ENCODE data around the gene POLR2H. TPM values are rescaled to one million over a fixed set of nuclear protein-coding genes. Genes with fewer than 3 reads are reported as not detected.

POLR2H gene
- total RNA-seq, 4 donors from 2014 or later = 65.1 to 181 (median 95.3) TPM

DNA sequence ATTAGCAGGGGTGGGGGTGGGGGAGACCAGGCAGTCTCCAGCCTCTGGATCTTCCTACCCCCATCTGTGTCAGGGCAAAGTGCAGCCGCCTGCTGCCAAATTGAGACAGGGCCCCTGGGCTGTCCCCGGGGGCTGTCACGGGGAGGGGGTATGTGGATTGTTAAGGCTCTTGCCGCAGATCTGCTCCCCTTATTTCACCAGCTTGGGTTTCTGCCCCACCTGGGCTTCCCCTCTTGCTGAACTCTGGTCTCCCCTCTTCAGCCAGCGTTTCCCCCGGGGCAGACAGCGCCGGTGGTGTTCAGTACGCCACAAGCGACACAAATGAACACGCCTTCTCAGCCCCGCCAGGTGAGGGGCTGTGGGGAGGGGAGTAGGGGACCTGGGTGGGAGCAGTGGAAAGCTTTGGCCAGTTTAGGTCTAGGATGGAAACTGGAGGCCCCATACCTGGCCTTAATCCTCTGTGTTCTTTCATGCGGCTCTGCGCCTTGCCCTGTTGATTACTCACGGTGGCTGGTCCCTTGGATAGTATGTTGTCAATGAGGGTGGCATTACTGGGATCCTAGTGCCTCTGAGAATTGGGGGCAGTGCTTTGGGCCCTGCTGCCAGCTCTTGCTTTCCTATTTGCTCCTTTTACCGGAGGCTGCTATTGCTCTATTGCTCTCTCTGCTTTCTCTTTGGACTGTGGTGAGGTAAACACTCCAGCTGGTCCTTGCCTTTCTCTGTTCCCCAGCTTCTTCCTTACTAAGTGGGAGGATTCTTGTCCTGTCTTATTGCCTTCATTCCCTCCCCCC lies 45.4 kb upstream of the POLR2H start:
- no peak for DNase-seq (ENCODE audit: low spot score in 2 of 2)
- Histone ChIP-seq H3K4me3 (peak overlapping the region; percentile 48 to 98 (median 88)), H3K27ac (peak overlapping the region; percentile 84 to 99 (median 97)), H3K4me1 (peaks cover 0 to 62% (median 41%) of the 10 kb centered on the region in 4 donors), H3K27me3 (no peaks in the 10 kb centered on the region), H3K36me3 (peaks cover 2 to 30% (median 7%) of the 10 kb centered on the region in 3 donors), H3K9me3 (no peaks in the 10 kb centered on the region)
- WGBS, 2 donors = 34 to 42% methylated on average over 16 of the region's 16 CpGs
- TF ChIP-seq POLR2A (IDR thresholded peaks at IDR 0.05) = no peak
- TF ChIP-seq, protein P1, sequence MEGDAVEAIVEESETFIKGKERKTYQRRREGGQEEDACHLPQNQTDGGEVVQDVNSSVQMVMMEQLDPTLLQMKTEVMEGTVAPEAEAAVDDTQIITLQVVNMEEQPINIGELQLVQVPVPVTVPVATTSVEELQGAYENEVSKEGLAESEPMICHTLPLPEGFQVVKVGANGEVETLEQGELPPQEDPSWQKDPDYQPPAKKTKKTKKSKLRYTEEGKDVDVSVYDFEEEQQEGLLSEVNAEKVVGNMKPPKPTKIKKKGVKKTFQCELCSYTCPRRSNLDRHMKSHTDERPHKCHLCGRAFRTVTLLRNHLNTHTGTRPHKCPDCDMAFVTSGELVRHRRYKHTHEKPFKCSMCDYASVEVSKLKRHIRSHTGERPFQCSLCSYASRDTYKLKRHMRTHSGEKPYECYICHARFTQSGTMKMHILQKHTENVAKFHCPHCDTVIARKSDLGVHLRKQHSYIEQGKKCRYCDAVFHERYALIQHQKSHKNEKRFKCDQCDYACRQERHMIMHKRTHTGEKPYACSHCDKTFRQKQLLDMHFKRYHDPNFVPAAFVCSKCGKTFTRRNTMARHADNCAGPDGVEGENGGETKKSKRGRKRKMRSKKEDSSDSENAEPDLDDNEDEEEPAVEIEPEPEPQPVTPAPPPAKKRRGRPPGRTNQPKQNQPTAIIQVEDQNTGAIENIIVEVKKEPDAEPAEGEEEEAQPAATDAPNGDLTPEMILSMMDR (IDR thresholded peaks at IDR 0.05) = no peak

- no peaks in the 10 kb centered on the region for H3K9me3 ChIP-seq
- no peak for TF ChIP-seq EP300 (IDR thresholded peaks at IDR 0.05)
- TF ChIP-seq, protein P1 (IDR thresholded peaks at IDR 0.05) = no peak
- TF ChIP-seq POLR2A (IDR thresholded peaks at IDR 0.05) = no peak
- DNase-seq (ENCODE audit: low spot score in 2 of 2) = no peak
- WGBS, 2 donors = 79 to 81% methylated on average over 7 of the region's 7 CpGs
- H3K27ac ChIP-seq = peak overlapping the region in 3 of 4 donors; percentile 96 to 99 (median 98)
- H3K4me1 ChIP-seq = peaks cover 0 to 69% (median 41%) of the 10 kb centered on the region in 4 donors
- peaks cover 7 to 37% (median 13%) of the 10 kb centered on the region in 3 donors for H3K36me3 ChIP-seq
- peak overlapping the region in 2 of 4 donors; percentile 86 to 98 for H3K4me3 ChIP-seq
- no peaks in the 10 kb centered on the region for H3K27me3 ChIP-seq
These were observed 44.7 kb upstream of the POLR2H start for GRCh38 chr3:184316792-184317191.

DNA sequence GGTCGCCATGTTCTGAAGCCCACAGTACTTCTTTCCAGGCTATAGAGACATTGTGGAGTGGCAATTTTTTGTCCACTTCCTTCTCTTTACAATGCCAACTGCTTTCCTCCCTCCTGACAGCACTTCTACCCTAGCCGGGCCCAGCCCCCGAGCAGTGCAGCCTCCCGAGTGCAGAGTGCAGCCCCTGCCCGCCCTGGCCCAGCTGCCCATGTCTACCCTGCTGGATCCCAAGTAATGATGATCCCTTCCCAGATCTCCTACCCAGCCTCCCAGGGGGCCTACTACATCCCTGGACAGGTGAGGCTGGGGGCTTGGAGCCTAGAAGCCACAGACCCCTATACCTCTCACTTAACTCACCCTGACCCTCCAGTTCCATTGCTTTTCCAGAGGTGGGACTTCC lies 44.3 kb upstream of the POLR2H start:
- H3K27ac ChIP-seq = peak overlapping the region in 3 of 4 donors; percentile 20 to 96 (median 92)
- H3K36me3 ChIP-seq = peaks cover 7 to 41% (median 17%) of the 10 kb centered on the region in 3 donors
- 61 to 69% methylated on average over 5 of the region's 5 CpGs for WGBS, 2 donors
- no peak for DNase-seq (ENCODE audit: low spot score in 2 of 2)
- no peaks in the 10 kb centered on the region for H3K27me3 ChIP-seq
- no peak overlapping the region for H3K4me3 ChIP-seq
- H3K4me1 ChIP-seq = peaks cover 0 to 73% (median 41%) of the 10 kb centered on the region in 4 donors
- H3K9me3 ChIP-seq = no peaks in the 10 kb centered on the region
- TF ChIP-seq, protein P1 (IDR thresholded peaks at IDR 0.05) = no peak
- TF ChIP-seq EP300 (IDR thresholded peaks at IDR 0.05) (no peak), POLR2A (IDR thresholded peaks at IDR 0.05) (no peak)

- WGBS, 2 donors = 0 to 3% methylated on average over 4 of the region's 4 CpGs
- TF ChIP-seq EP300 (IDR thresholded peaks at IDR 0.05) (peak in 1 of 2 donors; percentile 74), POLR2A (IDR thresholded peaks at IDR 0.05) (no peak)
- TF ChIP-seq, protein P1 (IDR thresholded peaks at IDR 0.05) = peak in 1 of 5 experiments; percentile 9
- DNase-seq (ENCODE audit: low spot score in 2 of 2) = peak; percentile 97
- no peaks in the 10 kb centered on the region for H3K9me3 ChIP-seq
- peaks cover 12 to 70% (median 37%) of the 10 kb centered on the region in 3 donors for H3K36me3 ChIP-seq
- H3K4me1 ChIP-seq = peaks cover 0 to 81% (median 38%) of the 10 kb centered on the region in 4 donors
- peak overlapping the region; percentile 85 to 96 (median 89) for H3K27ac ChIP-seq
- H3K27me3 ChIP-seq = no peaks in the 10 kb centered on the region
- H3K4me3 ChIP-seq = peak overlapping the region in 2 of 4 donors; percentile 10 to 16
These were observed 41.4 kb upstream of the POLR2H start for GRCh38 chr3:184320104-184320445.

DNA sequence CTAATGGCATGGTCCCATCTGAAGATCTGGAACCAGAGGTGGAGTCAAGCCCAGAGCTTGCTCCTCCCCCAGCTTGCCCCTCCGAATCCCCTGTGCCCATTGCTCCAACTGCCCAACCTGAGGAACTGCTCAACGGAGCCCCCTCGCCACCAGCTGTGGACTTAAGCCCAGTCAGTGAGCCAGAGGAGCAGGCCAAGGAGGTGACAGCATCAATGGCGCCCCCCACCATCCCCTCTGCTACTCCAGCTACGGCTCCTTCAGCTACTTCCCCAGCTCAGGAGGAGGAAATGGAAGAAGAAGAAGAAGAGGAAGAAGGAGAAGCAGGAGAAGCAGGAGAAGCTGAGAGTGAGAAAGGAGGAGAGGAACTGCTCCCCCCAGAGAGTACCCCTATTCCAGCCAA lies 39.8 kb upstream of the POLR2H start:
- 81 to 85% methylated on average over 5 of the region's 5 CpGs for WGBS, 2 donors
- Histone ChIP-seq H3K4me1 (peaks cover 0 to 67% (median 31%) of the 10 kb centered on the region in 4 donors), H3K27me3 (no peaks in the 10 kb centered on the region), H3K36me3 (peaks cover 12 to 85% (median 50%) of the 10 kb centered on the region in 3 donors), H3K9me3 (no peaks in the 10 kb centered on the region), H3K27ac (peak overlapping the region in 2 of 4 donors; percentile 38 to 96), H3K4me3 (no peak overlapping the region)
- DNase-seq (ENCODE audit: low spot score in 2 of 2) = no peak
- TF ChIP-seq EP300 (IDR thresholded peaks at IDR 0.05) (no peak), POLR2A (IDR thresholded peaks at IDR 0.05) (no peak)
- TF ChIP-seq, protein P1 (IDR thresholded peaks at IDR 0.05) = no peak

All from tibial nerve (tissue), 4 donors.